ENCODE measurements around the gene TMSB4X. TPM values are rescaled to one million over a fixed set of nuclear protein-coding genes. Genes with fewer than 3 reads are reported as not detected.
A peak's percentile ranks its signal among the peaks of the same experiment; 100 is the strongest.

TMSB4X gene
- polyA plus RNA-seq, 1 donor (not counting 4 experiments of a cell fraction or from before 2014, with no cell fraction given) = 2,500 TPM

DNA sequence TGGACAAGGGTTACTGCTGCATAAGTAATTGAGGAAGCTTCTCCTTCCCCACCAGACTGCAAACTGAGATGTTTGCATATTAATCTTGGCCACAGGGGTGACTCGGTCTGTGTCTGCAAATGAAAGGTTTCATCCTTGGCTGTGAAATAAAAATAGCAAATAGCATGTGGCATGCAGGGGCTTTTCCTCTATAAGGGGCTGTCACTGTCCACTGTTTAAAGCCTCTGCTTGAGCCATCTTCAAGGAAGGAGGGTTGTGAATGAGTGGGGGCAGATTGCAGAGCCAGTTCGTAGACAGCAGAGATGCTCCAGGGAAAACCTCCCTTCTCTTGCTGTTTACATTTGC lies 33.3 kb downstream of the TMSB4X start:
- no peak overlapping the region for H3K4me2 ChIP-seq (ENCODE audit: control insufficient read depth, extremely low read depth, insufficient read depth, low read depth, low read length)
- H3K36me3 ChIP-seq (ENCODE audit: control insufficient read depth in 2 of 2, extremely low read depth in 1 of 2, insufficient read depth in 2 of 2, low read length in 2 of 2) = no peaks in the 10 kb centered on the region
- H3K9me3 ChIP-seq (ENCODE audit: control insufficient read depth, low read depth, low read length) = no peaks in the 10 kb centered on the region
- no peaks in the 10 kb centered on the region for H3K9me1 ChIP-seq (ENCODE audit: control insufficient read depth, extremely low read depth, insufficient read depth, low read length)
- H3K79me2 ChIP-seq (ENCODE audit: control insufficient read depth, insufficient read depth, low read length) = no peaks in the 10 kb centered on the region
- TF ChIP-seq, protein P1, sequence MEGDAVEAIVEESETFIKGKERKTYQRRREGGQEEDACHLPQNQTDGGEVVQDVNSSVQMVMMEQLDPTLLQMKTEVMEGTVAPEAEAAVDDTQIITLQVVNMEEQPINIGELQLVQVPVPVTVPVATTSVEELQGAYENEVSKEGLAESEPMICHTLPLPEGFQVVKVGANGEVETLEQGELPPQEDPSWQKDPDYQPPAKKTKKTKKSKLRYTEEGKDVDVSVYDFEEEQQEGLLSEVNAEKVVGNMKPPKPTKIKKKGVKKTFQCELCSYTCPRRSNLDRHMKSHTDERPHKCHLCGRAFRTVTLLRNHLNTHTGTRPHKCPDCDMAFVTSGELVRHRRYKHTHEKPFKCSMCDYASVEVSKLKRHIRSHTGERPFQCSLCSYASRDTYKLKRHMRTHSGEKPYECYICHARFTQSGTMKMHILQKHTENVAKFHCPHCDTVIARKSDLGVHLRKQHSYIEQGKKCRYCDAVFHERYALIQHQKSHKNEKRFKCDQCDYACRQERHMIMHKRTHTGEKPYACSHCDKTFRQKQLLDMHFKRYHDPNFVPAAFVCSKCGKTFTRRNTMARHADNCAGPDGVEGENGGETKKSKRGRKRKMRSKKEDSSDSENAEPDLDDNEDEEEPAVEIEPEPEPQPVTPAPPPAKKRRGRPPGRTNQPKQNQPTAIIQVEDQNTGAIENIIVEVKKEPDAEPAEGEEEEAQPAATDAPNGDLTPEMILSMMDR (optimal IDR thresholded peaks at IDR 0.05 in 1 of 3, IDR thresholded peaks at IDR 0.05 in 1 of 3, conservative IDR thresholded peaks at IDR 0.05 in 1 of 3; ENCODE audit: extremely low read depth in 1 of 3, insufficient read depth in 2 of 3, low read length in 3 of 3) = no peak
- TF ChIP-seq EZH2 (IDR thresholded peaks at IDR 0.05; ENCODE audit: low read length) = no peak
- no peak overlapping the region for H3K9ac ChIP-seq (ENCODE audit: control insufficient read depth, extremely low read depth, insufficient read depth, low read length)
- no peak overlapping the region for H2AFZ ChIP-seq (ENCODE audit: control insufficient read depth, low read length)
- peaks cover 28% of the 10 kb centered on the region for H3K4me1 ChIP-seq (ENCODE audit: control insufficient read depth, extremely low read depth, insufficient read depth, low read length)
- FAIRE-seq (no peak), DNase-seq (ENCODE audit: low read depth, low spot score) (no peak)
- no peak overlapping the region for H3K4me3 ChIP-seq (ENCODE audit: control insufficient read depth in 2 of 3, extremely low read depth in 1 of 3, insufficient read depth in 2 of 3, low read depth in 1 of 3, low read length in 3 of 3)
- H3K27me3 ChIP-seq (ENCODE audit: control insufficient read depth, extremely low read depth, insufficient read depth, low read length) = no peaks in the 10 kb centered on the region
- dilution Hi-C loops (cut with MboI; ENCODE audit: extremely low pct_ligation_motif_present, low sequenced_read_pairs) = no loop called here
- H4K20me1 ChIP-seq (ENCODE audit: control insufficient read depth, extremely low read depth, insufficient read depth, low read length) = no peaks in the 10 kb centered on the region
- no peak overlapping the region for H3K27ac ChIP-seq (ENCODE audit: control insufficient read depth, insufficient read depth, low read length)

DNA sequence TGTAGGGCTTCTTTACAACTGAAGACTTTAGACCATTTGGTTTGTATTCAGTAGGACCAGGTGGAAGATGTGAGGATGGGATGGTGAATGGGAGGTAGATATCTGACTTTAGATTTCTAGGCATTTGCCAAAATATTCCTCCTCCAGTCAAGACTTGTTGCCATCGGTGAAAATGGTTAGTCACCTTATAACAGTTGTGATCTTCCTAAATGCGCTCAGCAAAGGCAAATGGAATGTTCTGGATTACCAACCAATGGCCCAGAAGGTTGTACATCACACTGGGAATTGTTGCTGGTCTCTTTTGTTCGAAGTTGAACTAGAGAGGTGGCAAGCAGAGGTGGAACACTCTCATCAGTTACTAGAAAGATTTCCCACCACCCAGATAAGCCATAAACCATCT lies 33.9 kb downstream of the TMSB4X start:
- Histone ChIP-seq H3K36me3 (ENCODE audit: control insufficient read depth in 2 of 2, extremely low read depth in 1 of 2, insufficient read depth in 2 of 2, low read length in 2 of 2) (no peaks in the 10 kb centered on the region), H3K9ac (ENCODE audit: control insufficient read depth, extremely low read depth, insufficient read depth, low read length) (no peak overlapping the region), H4K20me1 (ENCODE audit: control insufficient read depth, extremely low read depth, insufficient read depth, low read length) (no peaks in the 10 kb centered on the region), H3K79me2 (ENCODE audit: control insufficient read depth, insufficient read depth, low read length) (no peaks in the 10 kb centered on the region), H3K4me2 (ENCODE audit: control insufficient read depth, extremely low read depth, insufficient read depth, low read depth, low read length) (no peak overlapping the region), H3K27ac (ENCODE audit: control insufficient read depth, insufficient read depth, low read length) (no peak overlapping the region), H3K9me1 (ENCODE audit: control insufficient read depth, extremely low read depth, insufficient read depth, low read length) (no peaks in the 10 kb centered on the region), H3K27me3 (ENCODE audit: control insufficient read depth, extremely low read depth, insufficient read depth, low read length) (no peaks in the 10 kb centered on the region), H2AFZ (ENCODE audit: control insufficient read depth, low read length) (no peak overlapping the region), H3K9me3 (ENCODE audit: control insufficient read depth, low read depth, low read length) (no peaks in the 10 kb centered on the region), H3K4me3 (ENCODE audit: control insufficient read depth in 2 of 3, extremely low read depth in 1 of 3, insufficient read depth in 2 of 3, low read depth in 1 of 3, low read length in 3 of 3) (no peak overlapping the region), H3K4me1 (ENCODE audit: control insufficient read depth, extremely low read depth, insufficient read depth, low read length) (peaks cover 28% of the 10 kb centered on the region)
- FAIRE-seq (peak; percentile 70), DNase-seq (ENCODE audit: low read depth, low spot score) (no peak)
- dilution Hi-C loops (cut with MboI; ENCODE audit: extremely low pct_ligation_motif_present, low sequenced_read_pairs) = no loop called here
- TF ChIP-seq, protein P1 (optimal IDR thresholded peaks at IDR 0.05 in 1 of 3, IDR thresholded peaks at IDR 0.05 in 1 of 3, conservative IDR thresholded peaks at IDR 0.05 in 1 of 3; ENCODE audit: extremely low read depth in 1 of 3, insufficient read depth in 2 of 3, low read length in 3 of 3) = no peak
- TF ChIP-seq EZH2 (IDR thresholded peaks at IDR 0.05; ENCODE audit: low read length) = no peak
